Measurements from ENCODE around the gene MCRS1.
A peak's percentile ranks its signal among the peaks of the same experiment; 100 is the strongest.
"Not testable (repeated sequence)": the region's sequence is repeated elsewhere in the genome, so short reads cannot be mapped to it uniquely, and the experiment has no call there.

MCRS1 gene, protein sequence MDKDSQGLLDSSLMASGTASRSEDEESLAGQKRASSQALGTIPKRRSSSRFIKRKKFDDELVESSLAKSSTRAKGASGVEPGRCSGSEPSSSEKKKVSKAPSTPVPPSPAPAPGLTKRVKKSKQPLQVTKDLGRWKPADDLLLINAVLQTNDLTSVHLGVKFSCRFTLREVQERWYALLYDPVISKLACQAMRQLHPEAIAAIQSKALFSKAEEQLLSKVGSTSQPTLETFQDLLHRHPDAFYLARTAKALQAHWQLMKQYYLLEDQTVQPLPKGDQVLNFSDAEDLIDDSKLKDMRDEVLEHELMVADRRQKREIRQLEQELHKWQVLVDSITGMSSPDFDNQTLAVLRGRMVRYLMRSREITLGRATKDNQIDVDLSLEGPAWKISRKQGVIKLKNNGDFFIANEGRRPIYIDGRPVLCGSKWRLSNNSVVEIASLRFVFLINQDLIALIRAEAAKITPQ

DNA sequence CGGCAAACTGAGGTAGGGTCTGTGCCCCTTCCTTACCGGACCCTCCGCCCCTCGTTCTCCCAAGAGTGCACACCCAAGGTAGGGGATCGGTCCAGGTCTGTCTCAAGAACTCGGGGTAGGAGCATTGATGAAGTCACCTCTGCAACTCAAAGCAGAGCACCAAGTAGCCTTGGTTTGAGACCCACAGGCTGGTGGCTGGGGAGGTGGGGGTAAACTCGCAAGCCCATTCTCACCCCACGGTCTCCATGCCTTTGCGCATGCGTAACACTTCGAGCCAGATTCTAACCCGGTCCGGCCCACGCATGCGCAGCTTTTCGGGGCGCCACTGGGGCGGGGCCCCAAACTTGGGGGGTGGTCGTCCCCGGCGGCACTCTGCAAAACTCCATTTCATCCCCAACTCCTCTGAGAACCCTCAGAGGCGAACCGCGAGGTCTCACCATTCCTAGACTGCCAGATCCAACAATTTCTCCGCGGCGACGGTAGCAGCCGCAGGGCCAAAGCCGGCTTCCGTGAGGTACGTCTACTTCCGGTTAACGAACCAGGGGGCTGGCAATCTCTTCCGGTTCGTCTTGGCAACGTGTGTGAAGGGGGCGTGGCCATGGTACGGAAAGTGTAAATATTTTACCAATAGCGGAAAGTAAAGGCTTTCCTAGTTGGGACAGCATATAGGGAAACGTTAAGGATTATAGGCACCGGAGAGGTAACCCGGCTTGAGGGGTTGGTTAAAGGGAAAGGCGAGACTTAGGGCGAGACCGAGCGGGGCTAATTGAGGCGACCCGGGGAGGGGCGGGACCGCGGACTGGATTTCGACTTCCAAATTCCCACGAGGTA, at the start of gene MCRS1:
Gene MCRS1, minus strand, starts transcription at position 532 of the 831 bp plus-strand sequence. CDS start 1,411 bp downstream, outside the sequence.
- peak; percentile 81 to 82 for DNase-seq

DNA sequence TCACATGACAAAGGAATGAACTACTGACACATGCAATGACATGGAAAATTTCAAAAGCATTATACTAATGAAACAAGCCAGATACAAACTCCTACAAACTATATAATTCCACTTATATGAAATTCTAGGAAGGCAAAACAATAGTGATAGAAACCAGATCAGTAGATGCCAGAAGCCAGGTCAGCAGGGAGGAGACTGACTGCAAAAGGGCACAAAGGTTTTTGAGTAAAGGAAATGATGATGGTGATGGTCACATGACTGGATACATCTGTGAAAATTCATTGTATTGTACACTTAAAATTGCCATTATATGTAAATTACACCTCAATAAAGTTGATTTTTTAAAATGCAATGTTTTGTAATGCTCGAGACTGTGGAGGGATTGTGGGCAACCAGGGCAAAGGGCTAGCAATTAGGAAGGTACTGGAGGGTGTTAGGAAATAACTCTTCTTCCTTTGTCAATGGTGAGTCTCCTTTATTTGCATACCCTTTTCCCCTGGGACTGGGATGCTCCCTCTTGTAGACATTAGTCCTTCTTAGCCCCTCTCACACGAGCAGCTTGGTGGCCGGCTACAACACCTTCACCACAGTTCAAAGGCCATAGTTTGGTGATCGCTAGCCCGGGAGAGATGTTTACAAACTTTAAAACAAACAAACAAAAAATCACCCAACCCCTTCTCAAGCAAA, 48.7 kb upstream of the MCRS1 start:
- DNase-seq, result no peak

DNA sequence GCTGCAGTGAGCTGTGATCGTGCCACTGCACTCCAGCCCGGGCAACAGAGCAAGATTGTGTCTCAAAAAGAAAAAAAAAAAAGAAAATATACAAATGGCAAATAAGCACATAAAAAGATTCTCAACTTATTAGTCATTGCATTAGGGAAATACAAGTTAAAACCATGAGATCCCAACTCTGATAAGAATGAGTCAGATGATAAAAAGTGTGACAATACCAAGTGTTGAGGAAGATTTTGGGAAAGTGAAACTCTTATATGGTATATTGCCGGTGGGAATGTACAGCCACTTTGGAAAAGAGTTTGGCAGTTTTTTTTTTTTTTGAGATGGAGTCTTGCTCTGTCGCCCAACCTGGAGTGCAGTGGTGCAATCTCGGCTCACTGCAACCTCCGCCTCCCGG, 47.8 kb upstream of the MCRS1 start:
- no peak for DNase-seq

DNA sequence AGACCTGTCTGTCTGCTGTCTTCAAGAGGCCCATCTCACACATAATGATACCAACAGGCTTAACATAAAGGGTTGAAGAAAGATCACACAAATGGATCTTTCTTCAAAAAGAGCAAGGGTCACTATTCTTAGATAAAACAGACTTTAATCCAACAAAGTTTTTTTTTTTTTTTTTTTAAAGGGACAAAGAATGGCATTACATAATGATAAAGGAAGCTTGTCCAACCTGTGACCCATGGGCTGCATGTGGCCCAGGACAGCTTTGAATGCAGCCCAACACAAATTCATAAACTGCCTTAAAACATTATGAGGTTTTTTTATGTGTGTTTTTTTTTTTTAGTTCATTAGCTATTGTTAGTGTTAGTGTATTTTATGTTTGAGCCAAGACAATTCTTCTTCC, 44.3 kb upstream of the MCRS1 start:
- DNase-seq, result no peak

DNA sequence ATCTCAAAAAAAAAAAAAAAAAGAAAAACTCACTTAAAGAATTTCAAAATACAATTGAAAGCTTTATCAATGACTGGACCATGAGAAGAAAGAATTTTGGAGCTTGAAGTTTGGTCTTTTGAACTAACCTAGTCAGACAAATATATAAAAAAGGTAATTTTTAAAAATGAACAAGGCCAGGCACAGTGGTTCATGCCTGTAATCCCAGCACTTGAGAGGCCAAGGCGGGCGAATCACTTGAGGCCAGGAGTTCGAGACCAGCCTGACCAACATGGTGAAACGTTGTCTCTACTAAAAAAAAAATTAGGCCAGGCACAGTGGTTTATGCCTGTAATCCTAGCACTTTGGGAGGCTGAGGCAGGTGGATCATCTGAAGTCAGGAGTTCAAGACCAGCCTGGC, 42.8 kb upstream of the MCRS1 start:
- DNase-seq, result not testable (repeated sequence)

DNA sequence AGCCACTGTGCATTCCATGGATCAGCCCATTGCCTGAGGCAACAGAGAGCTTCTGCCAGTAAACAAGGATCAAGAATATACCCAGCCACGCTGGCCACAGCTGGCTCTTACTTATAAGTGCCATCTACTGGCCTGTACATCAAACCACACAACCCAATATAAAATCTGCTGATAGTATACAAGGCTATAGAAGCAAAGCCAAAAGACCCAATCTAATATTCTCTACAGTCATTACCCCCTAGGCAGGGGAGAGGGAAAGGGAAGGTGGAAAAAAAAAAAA, 41.9 kb upstream of the MCRS1 start:
- no peak for DNase-seq

DNA sequence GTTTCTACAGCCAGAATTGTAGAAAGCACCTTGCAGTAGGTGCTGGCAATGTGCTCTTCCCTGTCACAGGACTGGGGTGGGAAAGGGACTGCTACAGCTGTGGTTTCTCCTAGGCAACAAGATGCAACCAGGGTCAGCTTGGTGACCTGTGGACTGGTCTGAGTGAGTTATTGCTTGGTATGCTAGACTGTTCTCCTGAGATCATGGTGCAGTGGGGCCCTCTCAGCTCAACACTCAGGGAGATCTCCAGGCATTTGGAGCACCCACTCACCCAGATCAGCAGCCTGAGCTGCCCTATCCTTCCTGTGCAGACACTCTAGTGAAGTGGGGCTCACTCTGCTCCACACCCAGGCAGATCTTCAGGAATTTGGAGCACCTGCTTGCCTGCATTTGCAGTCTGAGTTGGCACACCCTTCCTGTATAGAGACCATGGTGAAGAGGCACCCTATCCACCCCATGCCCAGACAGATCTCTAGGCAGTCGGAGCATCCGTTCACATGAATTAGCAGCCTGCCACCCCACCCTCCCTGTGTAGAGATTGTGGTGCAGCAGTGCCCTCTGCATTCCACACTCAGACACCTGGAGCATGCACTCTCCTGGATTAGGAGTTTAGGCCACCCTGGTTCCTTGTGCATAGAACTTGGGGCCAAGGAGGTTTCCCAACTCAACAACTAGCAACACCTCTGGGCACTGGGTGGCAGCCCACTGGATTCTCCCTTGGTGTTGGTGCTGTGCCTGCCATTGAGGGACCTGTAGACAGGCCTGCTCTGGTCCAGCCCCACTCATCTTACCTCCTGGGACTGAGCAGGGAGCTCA, 41.3 kb upstream of the MCRS1 start:
- no peak for DNase-seq

DNA sequence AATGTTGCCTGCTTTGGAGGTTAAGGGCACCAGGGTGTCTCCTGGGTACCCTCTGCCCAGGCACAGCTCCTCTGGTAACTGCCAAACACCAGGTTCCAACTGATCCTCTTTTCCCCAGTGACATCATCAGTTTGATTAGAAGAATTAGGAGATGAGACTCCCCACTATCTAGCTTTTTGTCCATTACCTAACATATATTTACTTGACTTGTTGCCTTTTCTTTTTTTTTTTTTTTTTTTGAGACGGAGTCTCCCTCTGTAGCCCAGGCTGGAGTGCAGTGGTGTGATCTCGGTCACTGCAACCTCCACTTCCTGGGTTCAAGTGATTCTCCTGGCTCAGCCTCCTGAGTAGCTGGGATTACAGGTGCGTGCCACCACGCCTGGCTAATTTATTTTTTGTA, 37.6 kb upstream of the MCRS1 start, which contains the start of gene FAM186B:
Gene FAM186B, minus strand, starts transcription at position 101 of the 400 bp plus-strand sequence. CDS start 162 bp downstream, outside the sequence.
- DNase-seq, result not testable (repeated sequence)

DNA sequence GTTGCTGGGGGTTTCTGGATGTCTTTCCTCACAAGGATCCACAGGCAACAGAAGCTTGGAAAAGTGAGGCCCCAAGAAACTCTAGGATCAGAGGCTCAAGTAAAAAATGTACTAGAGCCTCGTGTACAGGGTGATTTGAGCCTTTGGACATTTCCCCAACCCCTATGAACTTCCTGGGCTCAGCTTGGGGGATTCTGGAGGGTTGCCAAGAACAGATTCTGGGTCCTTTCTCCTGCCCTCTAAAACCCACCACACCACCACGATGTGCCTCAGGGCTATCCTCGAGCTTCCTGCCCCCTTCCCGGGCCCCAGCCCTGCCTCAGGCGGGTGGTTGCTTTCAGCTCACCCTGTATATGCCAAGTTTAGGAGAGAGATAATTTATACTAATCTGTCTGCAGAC, 36.9 kb upstream of the MCRS1 start:
- DNase-seq, result no peak

DNA sequence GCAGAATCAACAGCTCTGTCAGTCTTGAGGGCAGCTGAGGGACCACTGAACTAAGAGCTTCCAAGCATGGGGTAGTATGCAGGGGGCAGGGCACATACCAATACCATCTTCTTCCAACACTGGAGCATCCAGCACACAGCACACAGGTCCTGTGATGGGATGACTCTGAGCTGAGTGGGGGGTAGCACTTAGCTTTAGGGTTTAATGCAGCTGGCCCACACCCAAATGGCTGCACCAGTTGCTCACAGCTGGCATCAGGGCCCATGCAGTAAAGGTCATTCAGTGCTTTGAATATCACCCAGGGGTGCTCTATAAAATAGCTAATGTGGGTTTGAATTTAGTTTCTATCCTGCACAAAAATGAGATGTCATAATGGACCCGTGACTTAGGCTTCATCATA, 35.8 kb upstream of the MCRS1 start:
- DNase-seq, result no peak

DNA sequence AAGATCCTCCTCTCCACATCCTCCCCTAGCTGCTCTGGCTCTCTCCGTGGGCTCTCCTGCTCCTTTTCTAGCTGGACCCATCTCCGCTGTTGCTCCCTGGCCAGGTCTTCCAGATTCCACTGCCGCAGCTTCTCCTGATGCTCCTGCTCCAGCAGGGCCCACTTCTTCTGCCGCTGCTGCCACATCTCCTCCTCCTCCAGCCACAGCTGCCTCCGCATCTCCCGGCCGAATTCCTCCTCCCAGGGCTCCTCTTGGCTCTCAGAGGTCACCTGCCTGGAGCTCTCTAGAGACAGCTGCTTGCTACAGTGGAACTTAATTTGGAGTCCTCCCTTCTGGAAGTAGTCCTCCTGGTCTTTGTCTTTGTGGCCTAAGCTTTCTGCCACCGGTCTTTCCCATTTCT, 32.0 kb upstream of the MCRS1 start:
- DNase-seq, result no peak

DNA sequence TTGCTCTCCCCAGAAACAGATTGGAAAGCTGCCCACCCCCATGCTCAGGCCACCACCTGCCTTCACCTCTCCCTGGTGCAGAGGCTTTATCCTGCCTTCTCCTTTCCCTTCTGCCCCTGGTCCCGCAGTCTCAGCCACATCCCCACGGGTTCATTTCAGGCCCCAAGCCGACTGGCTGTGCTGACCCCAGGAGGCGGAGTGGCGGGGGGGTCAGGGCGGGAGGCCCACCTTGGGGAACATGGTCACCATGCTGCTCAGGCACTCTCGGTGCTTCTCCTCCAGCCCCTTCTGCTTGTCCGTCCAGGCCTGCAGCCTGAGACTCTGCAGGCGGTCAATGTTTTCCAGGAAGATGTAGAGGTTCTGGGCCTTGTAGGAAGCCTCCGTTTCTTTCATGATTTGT, 30.6 kb upstream of the MCRS1 start:
- DNase-seq, result no peak

DNA sequence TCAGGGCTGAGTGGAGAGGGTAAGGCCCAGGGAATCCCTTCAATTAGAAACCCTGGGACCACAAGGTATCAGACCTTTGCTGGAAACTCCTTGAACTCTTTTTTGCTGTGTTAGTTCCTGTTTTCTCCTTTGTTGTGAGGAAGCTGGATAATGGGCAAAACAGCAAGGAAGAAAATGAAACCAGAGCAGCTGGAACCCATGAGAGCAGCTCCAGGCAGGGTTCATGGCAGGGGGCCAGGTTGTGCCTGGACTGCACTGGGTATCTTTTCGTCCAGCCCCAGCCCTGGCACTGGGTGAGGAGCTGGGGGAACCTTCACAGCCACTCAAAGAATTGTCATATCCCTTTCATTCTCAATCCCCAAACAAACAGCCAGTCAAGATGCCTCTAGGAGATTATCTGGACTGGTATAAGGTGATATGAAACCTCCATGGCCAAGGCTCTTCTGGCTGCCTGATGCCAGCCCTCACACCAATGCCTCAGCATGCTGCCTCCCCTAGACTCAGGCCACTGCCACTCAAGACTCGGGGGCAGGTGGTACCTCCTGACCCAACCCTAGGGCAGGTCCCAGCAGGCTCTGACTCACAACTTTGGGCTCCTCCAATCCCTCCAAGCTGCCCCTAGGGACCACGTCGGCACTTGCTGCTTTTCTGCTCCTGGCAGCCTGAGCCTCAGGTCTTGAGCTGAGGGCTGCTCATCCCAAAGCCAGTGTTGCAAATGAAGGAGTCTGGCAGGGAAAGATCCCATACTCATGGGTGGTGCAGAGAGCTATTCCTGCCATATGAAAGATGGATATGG, 21.0 kb upstream of the MCRS1 start:
- no peak for DNase-seq

DNA sequence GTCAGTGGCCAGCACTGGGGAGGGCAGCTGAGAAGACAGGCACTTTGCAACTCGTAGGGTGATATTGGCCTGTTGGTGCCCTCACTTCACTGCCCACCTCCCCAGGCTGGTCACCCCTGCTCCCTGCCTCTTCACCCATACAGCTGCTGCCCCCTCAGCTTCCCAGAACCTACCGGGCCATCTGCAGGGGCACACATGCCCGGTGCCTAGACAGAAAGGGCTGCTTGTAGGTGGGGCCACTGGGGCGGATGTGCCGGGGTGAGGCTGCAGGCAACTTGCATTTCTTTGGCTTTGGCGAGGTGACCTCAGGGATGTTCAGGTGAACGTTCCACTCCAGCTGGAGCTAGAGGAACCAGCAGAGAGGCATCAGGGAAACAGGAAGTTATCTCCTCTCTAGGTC, 20.3 kb upstream of the MCRS1 start:
- DNase-seq, result no peak

DNA sequence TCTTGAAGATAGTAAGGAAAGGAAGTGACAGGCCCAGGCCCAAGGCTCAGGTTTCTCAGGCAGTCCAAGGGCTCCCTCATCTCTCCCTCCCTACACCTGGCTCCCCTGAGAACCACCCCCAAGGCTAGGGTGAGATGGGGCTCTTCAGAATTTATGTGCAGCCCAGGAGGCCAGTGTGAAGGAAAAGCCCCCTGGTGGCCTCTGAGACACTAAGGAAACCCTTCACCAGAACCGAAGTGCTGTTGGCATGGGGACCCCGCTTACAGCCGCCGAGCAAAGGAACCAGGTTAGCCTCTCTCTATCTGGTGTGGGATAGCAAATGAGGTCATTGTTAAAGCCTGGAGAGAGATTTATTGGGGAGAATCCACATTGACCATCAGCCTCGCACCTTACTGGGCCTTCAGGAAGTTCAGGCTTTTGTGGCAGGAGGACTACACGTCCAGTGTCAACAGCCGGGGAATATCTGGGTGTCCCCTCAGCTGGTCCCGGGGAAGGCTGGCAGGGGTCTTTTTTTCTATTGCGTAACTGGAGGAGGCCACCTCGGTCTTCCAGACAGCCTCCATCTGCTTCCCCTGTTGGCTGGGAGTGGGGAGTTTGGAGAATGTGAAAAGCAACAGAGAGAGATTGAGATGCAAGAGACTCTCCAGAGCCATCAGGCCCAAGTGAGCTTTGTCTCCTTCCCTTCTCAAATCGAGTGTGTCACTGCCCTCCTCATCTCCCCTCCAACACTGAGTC, 19.4 kb upstream of the MCRS1 start:
- no peak for DNase-seq

DNA sequence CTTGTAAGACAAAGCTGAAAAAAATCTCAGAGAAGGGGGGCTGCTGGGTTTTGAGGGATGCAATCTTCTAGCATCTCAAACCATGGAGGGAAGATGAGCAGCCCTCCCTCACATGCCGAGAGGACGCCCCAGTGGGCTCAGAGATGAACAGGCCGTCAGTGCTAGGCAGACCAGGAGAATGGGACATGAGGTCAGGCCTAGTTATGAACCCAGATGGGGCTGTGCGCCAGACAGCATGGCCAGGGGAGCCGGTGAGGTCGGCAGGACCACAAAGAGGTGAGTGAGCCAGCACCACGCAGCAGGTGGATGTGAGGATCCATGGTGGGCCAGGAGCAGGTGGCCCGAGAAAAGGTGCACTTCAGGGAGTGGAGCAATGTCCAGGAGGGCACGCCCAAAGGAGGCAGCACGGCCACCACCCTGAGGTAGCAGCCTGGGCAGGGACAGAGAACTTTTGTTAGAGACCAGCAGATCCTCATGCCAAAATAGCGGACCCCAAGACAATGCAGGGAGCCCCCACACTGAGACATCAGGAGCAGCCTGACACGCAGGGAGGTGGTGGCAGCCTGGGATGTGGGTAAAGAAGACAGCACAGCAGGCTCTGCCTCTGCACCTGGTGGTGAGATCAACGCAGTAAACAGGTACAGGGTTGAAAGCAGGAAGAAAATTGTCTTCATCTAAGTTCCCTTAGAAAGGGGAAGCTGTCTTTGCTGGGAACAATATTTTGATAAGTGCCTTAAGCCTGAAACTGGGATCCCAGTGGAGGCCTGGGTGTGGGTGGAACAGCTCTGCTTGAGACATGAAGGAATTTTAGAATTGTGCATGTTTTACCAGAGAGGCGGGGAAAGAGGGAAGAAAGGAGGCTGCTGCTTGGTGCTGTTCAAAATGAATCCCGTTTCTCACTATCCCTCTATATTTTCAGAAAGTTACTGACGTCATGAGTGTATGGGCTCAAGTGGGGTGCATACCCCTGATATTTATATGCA, 17.8 kb upstream of the MCRS1 start:
- DNase-seq, result no peak

DNA sequence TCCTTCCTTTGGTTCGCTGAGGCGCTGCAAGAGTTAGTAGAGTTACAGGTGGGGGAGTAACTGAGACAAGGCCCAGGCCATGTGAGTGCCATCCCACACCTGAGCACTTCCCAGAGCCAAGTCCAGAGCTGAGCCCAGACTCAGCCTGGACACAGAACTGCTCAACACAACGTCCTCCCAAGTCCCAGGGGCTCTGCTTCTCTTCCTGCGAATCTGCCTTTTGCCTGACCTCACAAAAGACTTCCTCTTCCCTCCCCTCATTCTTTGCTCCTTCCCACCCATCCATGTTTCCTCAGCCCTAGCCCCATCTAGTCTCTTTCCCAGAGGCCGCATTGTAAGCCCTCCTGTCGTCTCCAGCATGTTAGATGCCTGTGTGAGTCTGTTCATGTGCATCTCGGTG, 16.6 kb upstream of the MCRS1 start:
- DNase-seq, result no peak

DNA sequence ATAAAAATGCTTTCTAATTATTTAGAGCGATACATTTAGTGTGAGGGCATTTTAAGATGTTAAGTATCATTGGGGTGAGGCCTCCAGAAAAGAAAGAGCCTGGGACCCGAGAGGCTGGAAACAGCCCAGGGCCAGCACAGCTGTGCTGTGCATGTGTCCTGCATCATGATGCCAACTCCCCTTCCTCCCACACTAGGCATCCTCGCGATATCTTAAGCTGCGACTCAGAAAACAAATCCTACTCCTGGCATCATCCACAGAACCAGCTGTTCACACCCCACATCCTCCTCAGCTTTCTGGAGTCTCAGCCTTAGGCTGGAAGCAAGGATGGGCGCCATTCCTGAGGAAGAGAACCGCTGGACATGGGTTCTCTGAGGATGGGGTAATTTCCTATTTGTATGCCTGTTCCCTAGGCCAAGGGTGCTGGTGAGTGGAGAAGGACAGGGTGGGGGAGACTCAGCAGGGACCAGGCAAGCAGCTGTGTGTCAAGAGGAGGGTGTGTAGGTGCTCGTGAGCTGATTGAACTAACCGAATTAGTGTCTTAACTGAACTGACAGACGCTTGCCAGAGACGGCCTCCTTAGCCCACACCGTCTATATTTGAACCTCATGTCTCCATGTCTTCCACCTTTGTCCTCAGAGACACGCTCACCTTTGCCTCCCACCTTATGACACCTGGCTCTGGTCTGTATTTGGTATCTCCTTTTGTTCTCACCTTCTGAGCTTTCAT, 15.6 kb upstream of the MCRS1 start:
- DNase-seq, result no peak

DNA sequence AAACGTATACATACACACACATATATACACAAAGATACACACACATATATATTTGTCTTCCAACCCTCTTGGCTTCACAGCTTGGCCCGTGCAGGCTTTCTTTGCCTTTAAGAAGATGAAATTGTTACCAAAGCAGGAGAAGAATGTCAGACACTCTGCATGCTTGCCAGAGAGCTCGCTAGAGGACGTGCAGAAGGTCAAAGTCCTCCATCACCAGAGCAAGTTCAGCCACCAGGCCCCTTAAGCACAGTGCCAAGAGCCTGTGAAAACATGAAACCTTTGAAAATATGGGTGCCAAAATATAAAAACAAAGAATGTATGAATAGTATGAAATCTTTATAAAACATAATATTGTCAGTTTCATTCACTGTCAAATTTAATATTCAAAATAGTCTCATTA, 14.9 kb upstream of the MCRS1 start:
- DNase-seq, result no peak
